Naive thymus-derived CD4-positive, alpha-beta T cell (primary cell): Measurements from ENCODE around the gene CALM3. TPM values are rescaled to one million over a fixed set of nuclear protein-coding genes. Genes with fewer than 3 reads are reported as not detected.

Experiments used
- ATAC-seq: fragments of 150-1000 bp; cut with Tn5 transposase; 2 replicates; pipeline ENCODE4 v1.10.0; 2021; ENCODE audit warnings: mild to moderate bottlenecking, moderate library complexity
- CTCF ChIA-PET: fragments of 350-600 bp; sonication (Branson Sonifier 250); formaldehyde crosslinking; loops from one replicate; lab custom pipeline; 2021; ENCODE audit warnings: antibody characterized with exemption; lab: Charles Lee
- POLR2A ChIA-PET: fragments of 350-600 bp; sonication (Branson Sonifier 250); formaldehyde crosslinking; loops from one replicate; lab custom pipeline; 2021; ENCODE audit warnings: antibody characterized with exemption, inconsistent platforms; lab: Charles Lee
- DNase-seq, 9 donors: peaks; one replicate each; pipeline versions ENCODE4 v3.0.0 to v3.0.0-alpha.2; 2020 to 2022; ENCODE audit warnings: mixed read lengths in 1 of 9
- H3K27ac ChIP-seq: one replicate; pipeline ENCODE4 v1.7.0; 2013; ENCODE audit warnings: mild to moderate bottlenecking, low read depth, low read length, moderate library complexity
- H3K27me3 ChIP-seq, 2 donors: one replicate each; pipeline ENCODE4 v1.7.0; 2013; ENCODE audit warnings: low read length in 2 of 2, mild to moderate bottlenecking in 2 of 2, moderate library complexity in 2 of 2; ENCODE audit not compliant: control insufficient read depth in 2 of 2, insufficient read depth in 2 of 2
- H3K36me3 ChIP-seq, 3 experiments: 1 replicate in 2 of 3; 2 replicates in 1 of 3; pipeline ENCODE4 v1.7.0; 2013; ENCODE audit warnings: low read length in 3 of 3, mild to moderate bottlenecking in 3 of 3, moderate library complexity in 1 of 3; ENCODE audit not compliant: insufficient read depth in 3 of 3, control insufficient read depth in 2 of 3
- H3K4me1 ChIP-seq, 2 donors: one replicate each; pipeline ENCODE4 v1.7.0; 2013; ENCODE audit warnings: low read length in 2 of 2, mild to moderate bottlenecking in 2 of 2, moderate library complexity in 1 of 2; ENCODE audit not compliant: control insufficient read depth in 2 of 2, insufficient read depth in 2 of 2
- H3K4me3 ChIP-seq: 2 replicates; pipeline ENCODE4 v1.7.0; 2013; ENCODE audit warnings: mild to moderate bottlenecking, low read length
- H3K9me3 ChIP-seq, 3 experiments: 1 replicate in 2 of 3; 2 replicates in 1 of 3; pipeline ENCODE4 v1.7.0; 2013; ENCODE audit warnings: low read length in 3 of 3; ENCODE audit not compliant: control insufficient read depth in 2 of 3
- H3K27ac Mint-ChIP-seq, 9 donors: one replicate each; pipeline ENCODE4 v1.8.0; 2020 to 2022; ENCODE audit warnings: mixed read lengths in 9 of 9, mild to moderate bottlenecking in 8 of 9, moderate library complexity in 5 of 9, inconsistent platforms in 2 of 9
- H3K27me3 Mint-ChIP-seq, 5 donors: one replicate each; pipeline ENCODE4 v1.8.0; 2021 to 2022; ENCODE audit warnings: mixed read lengths in 5 of 5, mild to moderate bottlenecking in 1 of 5
- H3K36me3 Mint-ChIP-seq, 5 donors: one replicate each; pipeline ENCODE4 v1.8.0; 2020 to 2022; ENCODE audit warnings: mixed read lengths in 5 of 5, mild to moderate bottlenecking in 3 of 5, inconsistent platforms in 1 of 5
- H3K4me1 Mint-ChIP-seq, 7 donors: one replicate each; pipeline ENCODE4 v1.8.0; 2020 to 2022; ENCODE audit warnings: mixed read lengths in 7 of 7, mild to moderate bottlenecking in 3 of 7, inconsistent platforms in 1 of 7
- H3K4me3 Mint-ChIP-seq, 10 donors: one replicate each; pipeline ENCODE4 v1.8.0; 2020 to 2022; ENCODE audit warnings: mild to moderate bottlenecking in 10 of 10, mixed read lengths in 10 of 10, moderate library complexity in 6 of 10, inconsistent platforms in 2 of 10
- H3K9me3 Mint-ChIP-seq, 11 donors: one replicate each; pipeline ENCODE4 v1.8.0; 2020 to 2022; ENCODE audit warnings: mixed read lengths in 11 of 11, mild to moderate bottlenecking in 4 of 11, inconsistent platforms in 1 of 11, moderate library complexity in 1 of 11
- intact Hi-C, 2 donors: fragments of 100-400 bp; cut with micrococcal nuclease; formaldehyde crosslinking; loops; one replicate each; pipeline ENCODE4 v1.15.1; 2023
- polyA plus RNA-seq, 2 donors: library from polyadenylated mRNA; unstranded; fragments of 300-500 nt; fragmentation: Illumina TruSeq; gene quantifications; one replicate each; pipeline ENCODE4 v1.2.3, GENCODE V29; 2021
- total RNA-seq, 6 experiments: library from RNA in 5 of 6; stranded (reverse) in 5 of 6; gene quantifications; 1 replicate in 5 of 6; 2 replicates in 1 of 6; pipeline ENCODE4 v1.2.3 and lab custom pipeline; 2021 to 2026

The CALM3 gene
- total and polyA plus RNA-seq, 7 experiments from 2014 or later, result 203 to 517 (median 254) TPM

DNA sequence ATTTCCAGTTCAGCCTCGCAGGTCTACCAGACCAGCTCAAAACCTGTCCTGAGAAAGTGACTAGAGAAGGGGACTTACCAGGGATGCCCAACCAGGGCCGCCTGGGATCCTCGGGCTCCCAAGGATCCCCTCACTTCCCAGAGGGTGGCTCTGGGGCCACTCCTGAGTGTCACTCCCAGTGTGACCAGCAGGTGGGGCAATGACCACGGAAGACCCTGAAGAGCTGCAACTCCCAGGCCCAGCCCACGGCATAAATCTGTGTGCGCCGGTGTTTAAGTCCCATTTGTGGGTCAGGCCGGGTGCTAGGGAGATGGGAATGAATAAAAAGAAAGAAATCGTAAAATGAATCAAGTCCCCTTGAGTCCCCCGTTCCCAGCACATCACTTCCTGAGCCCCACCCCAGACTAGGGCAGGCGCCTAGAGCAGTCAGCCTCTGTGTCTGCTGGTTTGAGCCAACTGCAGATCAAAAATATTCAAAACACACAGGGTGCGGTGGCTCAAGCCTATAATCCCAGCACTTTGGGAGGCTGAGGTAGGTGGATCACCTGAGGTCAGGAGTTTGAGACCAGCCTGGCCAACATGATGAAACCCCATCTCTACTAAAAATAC, 13.1 kb downstream of the CALM3 start:
- Mint-ChIP-seq H3K27ac (peak overlapping the region; percentile 79 to 93 (median 89)), H3K9me3 (no peaks in the 10 kb centered on the region), H3K4me1 (peaks cover 55 to 85% (median 77%) of the 10 kb centered on the region in 7 donors), H3K36me3 (peaks cover 0 to 26% (median 7%) of the 10 kb centered on the region in 5 donors), H3K4me3 (peak overlapping the region; percentile 40 to 77 (median 71)), H3K27me3 (no peaks in the 10 kb centered on the region)
- Histone ChIP-seq H3K9me3 (no peaks in the 10 kb centered on the region), H3K4me1 (peaks cover 24 to 84% of the 10 kb centered on the region in 2 donors), H3K27ac (peak overlapping the region; percentile 65), H3K36me3 (peaks cover 0 to 10% (median 5%) of the 10 kb centered on the region in 3 experiments), H3K4me3 (no peak overlapping the region), H3K27me3 (no peaks in the 10 kb centered on the region)
- ATAC-seq (peak; percentile 79), DNase-seq (peak in 8 of 9 donors; percentile 70 to 83 (median 77))
- ChIA-PET POLR2A (interaction anchor here (1.3 to 5.2 kb wide), 4 partner anchors 9 to 47 kb away, joined by 3 to 112 read pairs (median 34); partner anchors contain the start of genes CALM3 and DACT3), CTCF (interaction anchor here (0.5 to 9.0 kb wide), 14 partner anchors 10 to 152 kb away, joined by 3 to 137 read pairs (median 4); partner anchors contain the start of genes CALM3, DACT3 and PTGIR)
- intact Hi-C loops, result loop anchor here (1.0 to 10.0 kb wide), 6 partner anchors 20 to 729 kb away; partner anchors contain the start of genes IRF2BP1 (in 1 of the 2) and ZC3H4 (in 1 of the 2)

DNA sequence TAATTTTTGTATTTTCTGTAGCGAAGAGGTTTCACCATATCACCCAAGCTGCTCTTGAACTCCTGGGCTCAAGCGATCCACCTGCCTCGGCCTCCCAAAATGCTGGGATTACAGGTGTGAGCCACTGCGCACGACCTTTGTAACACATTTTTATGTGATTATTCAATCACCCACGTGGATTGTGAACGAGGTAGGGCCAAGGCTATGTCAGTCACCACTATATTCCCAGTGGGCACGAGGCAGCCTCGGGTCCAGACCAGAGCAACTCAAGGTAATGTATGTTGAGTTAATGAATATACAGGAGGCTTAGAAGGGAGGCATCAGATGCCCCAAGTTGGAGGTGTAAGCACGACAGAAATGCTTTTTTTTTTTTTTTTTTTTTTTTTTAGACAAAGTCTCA, 14.8 kb downstream of the CALM3 start:
- Mint-ChIP-seq H3K36me3 (peaks cover 0 to 17% (median 0%) of the 10 kb centered on the region in 5 donors), H3K9me3 (no peaks in the 10 kb centered on the region), H3K27ac (peak overlapping the region in 8 of 9 donors; percentile 40 to 100 (median 96)), H3K4me1 (peaks cover 47 to 85% (median 74%) of the 10 kb centered on the region in 7 donors), H3K4me3 (peak overlapping the region in 7 of 10 donors; percentile 13 to 91 (median 66)), H3K27me3 (no peaks in the 10 kb centered on the region)
- ATAC-seq, result no peak
- H3K4me3 ChIP-seq, result no peak overlapping the region
- no peak overlapping the region for H3K27ac ChIP-seq
- ChIA-PET POLR2A (interaction anchor here (0.8 to 2.8 kb wide), 7 partner anchors 12 to 1891 kb away, joined by 3 to 23 read pairs (median 3); partner anchors contain the start of genes CALM3 and DACT3), CTCF (interaction anchor here (0.7 to 9.0 kb wide), 10 partner anchors 14 to 112 kb away, joined by 3 to 137 read pairs (median 4); partner anchors contain the start of genes DACT3 and GNG8)
- no peaks in the 10 kb centered on the region for H3K27me3 ChIP-seq
- H3K4me1 ChIP-seq, result peaks cover 19 to 84% of the 10 kb centered on the region in 2 donors
- no peaks in the 10 kb centered on the region for H3K36me3 ChIP-seq
- no peak for DNase-seq
- intact Hi-C loops, result loop anchor here (2.0 to 10.0 kb wide), 4 partner anchors 13 to 731 kb away; partner anchors contain the start of genes IRF2BP1 (in 1 of the 2) and PRKD2 (in 1 of the 2)
- no peaks in the 10 kb centered on the region for H3K9me3 ChIP-seq

DNA sequence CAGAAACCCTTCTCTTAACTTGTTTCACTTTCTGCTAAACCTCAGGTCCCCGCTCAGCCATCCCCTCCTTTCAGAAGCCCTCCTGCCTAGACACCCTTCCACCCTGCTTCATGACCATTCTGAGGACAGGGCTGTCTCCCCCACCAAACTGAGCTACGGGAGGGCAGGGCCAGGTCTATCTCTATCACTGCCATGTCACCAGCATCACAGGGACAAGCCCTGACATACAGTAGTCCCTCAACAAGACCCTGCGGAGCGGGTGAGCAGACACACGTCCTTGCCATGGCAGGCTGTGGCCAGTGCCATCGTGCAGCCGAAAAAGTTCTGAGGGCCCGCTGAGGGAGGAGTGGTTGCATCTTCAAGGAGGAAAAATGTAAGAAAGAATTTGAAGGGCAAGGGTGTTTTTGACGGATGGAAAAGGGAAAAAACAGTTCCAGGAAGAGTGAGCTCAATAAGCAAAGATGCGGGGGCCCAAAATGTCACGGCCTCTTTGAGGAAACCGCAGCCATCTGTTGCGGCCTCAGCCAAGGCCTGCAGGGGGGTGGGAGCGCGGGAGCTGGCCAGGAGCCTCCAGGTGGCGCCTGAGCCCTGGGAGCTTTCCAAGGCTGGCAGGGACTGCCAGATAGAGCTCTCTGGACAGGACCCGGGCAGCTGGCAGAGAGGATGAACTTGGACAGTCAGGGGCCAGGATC, 15.6 kb downstream of the CALM3 start:
- no peak for ATAC-seq
- H3K4me3 ChIP-seq, result peak overlapping the region; percentile 38
- Mint-ChIP-seq H3K27ac (peak overlapping the region; percentile 87 to 100 (median 98)), H3K4me1 (peaks cover 46 to 83% (median 74%) of the 10 kb centered on the region in 7 donors), H3K27me3 (no peaks in the 10 kb centered on the region), H3K4me3 (peak overlapping the region; percentile 42 to 94 (median 82)), H3K9me3 (no peaks in the 10 kb centered on the region), H3K36me3 (peaks cover 0 to 16% (median 0%) of the 10 kb centered on the region in 5 donors)
- H3K9me3 ChIP-seq, result no peaks in the 10 kb centered on the region
- POLR2A ChIA-PET, result interaction anchor here (0.6 to 4.2 kb wide), 9 partner anchors 11 to 1891 kb away, joined by 3 to 33 read pairs (median 4); partner anchors contain the start of genes CALM3 and DACT3
- H3K27me3 ChIP-seq, result no peaks in the 10 kb centered on the region
- intact Hi-C loops, result loop anchor here (2.0 to 10.0 kb wide), 4 partner anchors 14 to 732 kb away; partner anchors contain the start of genes IRF2BP1 (in 1 of the 2) and PRKD2 (in 1 of the 2)
- peak in 3 of 9 donors; percentile 28 to 79 (median 47) for DNase-seq
- H3K4me1 ChIP-seq, result peaks cover 10 to 82% of the 10 kb centered on the region in 2 donors
- CTCF ChIA-PET, result interaction anchor here (1.0 to 9.0 kb wide), 7 partner anchors 15 to 110 kb away, joined by 3 to 137 read pairs (median 5); partner anchors contain the start of genes DACT3 and GNG8
- H3K36me3 ChIP-seq, result no peaks in the 10 kb centered on the region
- peak overlapping the region; percentile 59 for H3K27ac ChIP-seq

DNA sequence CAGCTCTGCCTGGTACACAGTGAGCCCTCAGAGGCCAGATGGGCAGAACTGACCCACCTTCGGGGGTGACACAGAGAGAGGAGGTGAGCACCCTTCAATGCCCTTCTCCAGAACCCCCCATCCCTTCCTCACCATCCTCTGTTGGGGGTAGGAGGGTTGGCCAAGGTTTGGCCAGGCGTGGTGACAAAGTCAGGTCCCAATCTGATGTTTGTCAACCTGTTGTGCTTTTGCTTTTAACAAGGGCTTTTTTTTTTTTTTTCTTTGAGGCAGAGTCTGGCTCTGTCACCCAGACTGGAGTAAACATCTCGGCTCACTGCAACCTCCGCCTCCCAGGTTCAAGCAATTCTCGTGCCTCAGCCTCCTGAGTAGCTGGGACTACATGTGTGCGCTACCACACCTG, 16.5 kb downstream of the CALM3 start:
- intact Hi-C loops, result loop anchor here (2.0 to 10.0 kb wide), 4 partner anchors 15 to 733 kb away; partner anchors contain the start of genes IRF2BP1 (in 1 of the 2) and PRKD2 (in 1 of the 2)
- Mint-ChIP-seq H3K9me3 (no peaks in the 10 kb centered on the region), H3K27me3 (no peaks in the 10 kb centered on the region), H3K27ac (peak overlapping the region in 8 of 9 donors; percentile 94 to 100 (median 98)), H3K4me1 (peaks cover 46 to 83% (median 74%) of the 10 kb centered on the region in 7 donors), H3K36me3 (peaks cover 0 to 24% (median 0%) of the 10 kb centered on the region in 5 donors), H3K4me3 (peak overlapping the region in 6 of 10 donors; percentile 80 to 90 (median 82))
- POLR2A ChIA-PET, result interaction anchor here (1.1 to 4.9 kb wide), 9 partner anchors 9 to 127 kb away, joined by 3 to 33 read pairs (median 6); partner anchors contain the start of genes CALM3, DACT3 and GNG8
- Histone ChIP-seq H3K27ac (peak overlapping the region; percentile 59), H3K9me3 (no peaks in the 10 kb centered on the region), H3K27me3 (no peaks in the 10 kb centered on the region), H3K36me3 (no peaks in the 10 kb centered on the region), H3K4me1 (peaks cover 2 to 82% of the 10 kb centered on the region in 2 donors), H3K4me3 (peak overlapping the region; percentile 24)
- CTCF ChIA-PET, result interaction anchor here (0.6 to 9.0 kb wide), 6 partner anchors 10 to 93 kb away, joined by 3 to 137 read pairs (median 7); partner anchors contain the start of gene DACT3
- ATAC-seq, result no peak
- peak in 3 of 9 donors; percentile 50 to 58 (median 52) for DNase-seq

DNA sequence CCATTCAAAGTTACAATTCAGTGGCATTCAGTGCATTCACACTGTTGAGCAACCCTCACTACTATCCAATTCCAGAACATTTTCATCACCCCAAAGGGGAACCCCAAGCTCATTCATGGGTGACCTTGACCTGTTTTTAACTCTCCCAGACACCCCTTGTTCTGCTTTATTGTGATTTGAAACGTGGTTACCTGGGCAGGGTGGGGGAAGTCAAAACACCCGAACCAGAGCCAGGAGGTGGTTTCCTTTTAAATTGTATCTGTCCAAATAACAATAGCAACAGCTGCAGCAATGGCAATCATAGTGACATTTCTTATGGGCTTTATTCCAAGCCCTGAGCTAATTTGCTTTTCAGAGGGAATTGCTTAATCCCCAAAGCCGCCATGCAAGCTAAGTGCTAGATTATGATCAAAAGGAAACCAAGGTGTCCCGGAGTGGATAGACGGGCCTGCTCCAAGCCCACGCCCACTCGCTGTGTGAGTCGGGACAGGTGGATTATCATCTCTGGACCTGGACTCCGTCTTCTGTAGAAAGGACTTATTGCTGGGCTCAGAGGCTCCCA, 17.6 kb downstream of the CALM3 start:
- Histone ChIP-seq H3K4me3 (no peak overlapping the region), H3K36me3 (no peaks in the 10 kb centered on the region), H3K9me3 (no peaks in the 10 kb centered on the region), H3K4me1 (peaks cover 0 to 82% of the 10 kb centered on the region in 2 donors), H3K27ac (peak overlapping the region; percentile 70), H3K27me3 (no peaks in the 10 kb centered on the region)
- ATAC-seq (peak; percentile 37), DNase-seq (peak in 2 of 9 donors; percentile 47 to 68)
- ChIA-PET POLR2A (interaction anchor here (1.1 to 4.9 kb wide), 10 partner anchors 7 to 126 kb away, joined by 3 to 33 read pairs (median 6); partner anchors contain the start of genes CALM3, DACT3 and GNG8), CTCF (interaction anchor here (0.6 to 9.0 kb wide), 9 partner anchors 9 to 110 kb away, joined by 3 to 137 read pairs (median 3); partner anchors contain the start of gene DACT3)
- H3K9me3 Mint-ChIP-seq, result no peaks in the 10 kb centered on the region
- peaks cover 0 to 28% (median 0%) of the 10 kb centered on the region in 5 donors for H3K36me3 Mint-ChIP-seq
- H3K27me3 Mint-ChIP-seq, result no peaks in the 10 kb centered on the region
- intact Hi-C loops, result loop anchor here (1.0 to 10.0 kb wide), 4 partner anchors 7 to 734 kb away; partner anchors contain the start of genes IRF2BP1 (in 1 of the 2) and PRKD2 (in 1 of the 2)
- H3K4me1 Mint-ChIP-seq, result peaks cover 42 to 78% (median 67%) of the 10 kb centered on the region in 7 donors
- peak overlapping the region; percentile 39 to 94 (median 68) for H3K4me3 Mint-ChIP-seq
- peak overlapping the region; percentile 83 to 100 (median 96) for H3K27ac Mint-ChIP-seq
